ENCODE data around the gene DCST1.

- no peak for TF ChIP-seq CTCF (conservative IDR thresholded peaks at IDR 0.05 in 1 of 2, IDR thresholded peaks at IDR 0.05 in 1 of 2; ENCODE audit: extremely low read depth in 1 of 2, insufficient read depth in 1 of 2, low read depth in 1 of 2, low read length in 2 of 2)
- TF ChIP-seq EZH2 (IDR thresholded peaks at IDR 0.05; ENCODE audit: borderline replicate concordance, low read length), result no peak
Observed at GRCh38 chr1:154990276-154990675, 43.3 kb upstream of the DCST1 start.

All from mammary epithelial cell (primary cell).